Activated T-cell treated with anti-CD3 and anti-CD28 coated beads for 24 hours (primary cell): ENCODE results near the gene SNAP29.
A peak's percentile ranks its signal among the peaks of the same experiment; 100 is the strongest.
"Not testable (repeated sequence)": the region's sequence is repeated elsewhere in the genome, so short reads cannot be mapped to it uniquely, and the experiment has no call there.

Experiments
- DNase-seq: peaks from one replicate; pipeline ENCODE4 v3.0.0-alpha.2; 2020; ENCODE audit warnings: low read depth

Gene SNAP29

GRCh38 chr22:20836987-20837823 is 21.6 kb upstream of the SNAP29 start:
- DNase-seq, result no peak

GRCh38 chr22:20839354-20839753 is 19.5 kb upstream of the SNAP29 start:
- DNase-seq, result not testable (repeated sequence)

DNA sequence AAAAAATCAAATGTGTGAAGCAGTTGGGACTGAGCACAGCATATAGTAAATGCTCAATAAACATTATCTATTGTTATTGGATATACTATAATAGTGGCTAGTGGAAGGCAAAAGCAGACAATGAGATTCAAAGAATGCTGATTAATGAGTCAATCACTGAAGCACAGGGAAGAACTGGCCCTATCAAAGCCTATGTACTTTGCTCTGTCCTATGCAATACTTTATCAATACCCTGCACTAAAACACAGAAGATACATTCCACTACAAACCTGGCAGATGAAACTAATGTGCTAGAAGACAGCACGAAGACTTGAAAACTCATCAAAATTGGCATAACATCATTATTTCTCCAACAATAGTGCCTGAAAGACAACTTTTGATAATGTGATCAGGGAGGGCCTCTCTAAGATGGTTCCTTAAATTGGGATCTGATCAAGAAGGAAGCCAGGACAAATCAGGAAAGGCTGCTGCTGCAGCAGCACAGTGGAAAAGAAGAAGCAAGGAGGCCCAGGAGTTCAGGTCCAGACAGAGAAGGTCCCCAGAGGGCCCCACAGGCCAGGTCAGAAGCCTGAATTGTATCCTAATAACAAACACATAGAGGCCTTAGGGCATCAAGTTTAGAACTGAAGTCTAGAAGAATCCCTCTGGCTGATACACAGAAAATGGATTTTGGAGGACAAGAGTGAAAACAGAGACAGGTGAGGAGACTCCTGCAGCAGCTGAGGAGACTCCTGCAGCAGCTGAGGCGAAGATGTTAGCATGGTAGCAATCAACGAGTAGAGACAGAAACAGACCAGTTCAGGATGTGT is 18.8 kb upstream of the SNAP29 start:
- no peak for DNase-seq

DNA sequence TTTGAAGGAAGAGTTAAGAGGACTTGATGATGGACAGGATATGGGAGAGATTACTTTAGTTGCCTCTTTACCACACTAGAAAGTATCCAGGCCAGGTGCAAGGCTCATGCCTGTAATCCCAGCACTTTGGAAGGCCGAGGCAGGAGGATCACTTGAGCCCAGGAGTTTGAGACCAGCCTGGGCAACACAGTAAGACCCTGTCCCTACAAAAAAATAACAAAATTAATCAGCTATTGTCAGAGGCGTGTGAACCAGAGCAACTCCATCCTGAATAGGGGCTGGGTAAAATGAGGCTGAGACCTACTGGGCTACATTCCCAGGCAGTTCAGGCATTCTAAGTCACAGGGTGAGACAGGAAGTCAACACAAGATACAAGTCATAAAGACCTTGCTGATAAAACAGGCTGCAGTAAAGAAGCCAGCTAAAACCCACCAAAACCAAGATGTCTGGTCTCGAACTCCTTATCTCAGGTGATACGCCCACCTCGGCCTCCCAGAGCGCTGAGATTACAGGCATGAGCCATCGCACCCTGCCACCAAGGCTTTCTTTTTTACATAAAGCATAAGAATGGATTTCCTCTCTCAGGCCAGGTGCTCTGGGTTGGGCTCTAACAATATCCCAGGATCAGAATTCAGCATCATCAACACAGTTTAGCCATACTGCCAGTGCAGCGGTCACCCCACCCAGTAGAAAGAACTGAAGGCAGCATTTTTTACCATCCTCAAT is 18.0 kb upstream of the SNAP29 start:
- peak; percentile 7 for DNase-seq

DNA sequence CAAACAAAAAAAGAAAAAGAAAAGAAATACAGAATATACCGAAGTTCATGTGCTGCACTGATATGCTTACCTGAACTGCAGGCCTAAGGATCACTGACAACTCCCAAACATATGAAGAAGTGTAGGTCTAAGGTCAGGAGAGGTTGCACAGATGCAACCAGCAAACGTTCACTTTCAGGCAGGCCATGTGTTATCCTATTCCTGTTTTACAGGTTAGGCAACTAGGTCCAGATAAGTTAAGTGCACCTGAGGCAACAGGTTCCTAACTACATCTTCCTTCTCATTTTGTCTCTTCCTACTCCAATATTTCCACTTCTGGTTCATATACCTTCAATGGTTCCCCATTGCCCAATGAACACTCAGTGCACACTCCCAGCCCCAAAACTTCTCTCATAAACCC is 15.3 kb upstream of the SNAP29 start:
- no peak for DNase-seq

DNA sequence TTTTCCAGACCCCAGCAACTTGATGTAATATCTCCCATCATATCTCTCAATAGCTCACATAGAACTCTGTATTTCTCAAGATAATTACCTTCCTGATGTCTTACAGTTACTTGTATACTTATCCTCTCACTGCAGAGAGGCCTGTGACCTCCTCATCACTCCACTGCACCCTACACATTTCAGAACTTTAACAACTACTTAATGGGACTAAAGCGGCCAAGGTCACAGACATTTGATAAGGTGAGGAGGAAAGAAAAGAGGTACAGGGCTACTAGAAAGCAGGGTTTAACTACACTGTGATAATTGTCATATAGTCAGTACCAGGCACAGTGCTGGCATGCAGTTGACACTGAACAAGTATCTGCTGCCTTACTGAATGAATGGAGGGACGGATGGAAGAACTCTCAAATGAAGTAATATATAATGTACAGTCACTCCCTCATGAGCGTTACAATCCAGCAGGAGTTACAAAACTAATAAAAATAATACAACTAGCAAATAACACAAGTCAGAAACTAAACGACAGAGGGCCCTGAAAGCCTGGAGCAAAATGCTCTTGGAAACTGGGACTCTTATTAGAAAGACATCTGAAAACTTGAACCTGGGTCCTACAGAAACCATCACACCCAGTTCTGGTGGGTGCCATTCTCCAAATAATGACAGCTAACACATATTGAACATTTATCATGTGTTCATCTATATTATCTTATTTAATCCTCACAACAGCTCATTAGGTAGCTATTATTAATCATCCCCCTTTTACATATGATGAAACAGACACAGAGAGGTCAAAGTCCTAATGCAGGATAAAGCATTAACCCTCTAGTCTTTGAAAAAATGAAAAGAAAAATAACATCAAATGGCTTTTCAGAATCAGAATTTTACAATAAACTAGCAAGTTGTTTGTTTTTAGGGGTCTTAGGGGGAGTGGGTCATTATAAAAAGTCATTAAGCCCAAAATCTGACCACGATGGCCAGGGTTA is 14.5 kb upstream of the SNAP29 start:
- DNase-seq, result no peak

DNA sequence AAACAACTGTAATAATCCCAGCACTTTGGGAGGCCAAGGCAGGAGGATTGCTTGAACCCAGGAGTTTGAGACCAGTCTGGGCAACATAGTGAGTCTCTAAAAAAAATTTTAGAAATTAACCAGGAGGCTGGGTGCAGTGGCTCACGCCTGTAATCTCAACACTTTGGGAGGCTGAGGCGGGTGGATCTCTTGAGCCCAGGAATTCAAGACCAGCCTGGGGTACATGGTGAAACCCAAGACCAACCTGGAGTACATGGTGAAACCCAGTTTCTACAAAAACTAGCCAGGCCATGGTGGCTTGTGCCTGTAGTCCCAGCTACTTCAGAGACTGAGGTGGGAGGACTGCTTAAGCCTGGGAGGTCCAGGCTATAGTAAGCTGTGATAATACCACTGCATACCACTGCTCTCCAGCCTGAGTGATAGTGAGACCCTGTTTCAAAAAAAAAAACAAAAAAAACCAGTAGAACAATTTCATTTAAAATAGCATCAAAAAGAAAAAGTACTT is 11.4 kb upstream of the SNAP29 start:
- DNase-seq, result no peak

- DNase-seq, result no peak
Measured at GRCh38 chr22:20852076-20852475, 6.7 kb upstream of the SNAP29 start.

GRCh38 chr22:20852503-20852902 is 6.3 kb upstream of the SNAP29 start:
- DNase-seq, result no peak

DNA sequence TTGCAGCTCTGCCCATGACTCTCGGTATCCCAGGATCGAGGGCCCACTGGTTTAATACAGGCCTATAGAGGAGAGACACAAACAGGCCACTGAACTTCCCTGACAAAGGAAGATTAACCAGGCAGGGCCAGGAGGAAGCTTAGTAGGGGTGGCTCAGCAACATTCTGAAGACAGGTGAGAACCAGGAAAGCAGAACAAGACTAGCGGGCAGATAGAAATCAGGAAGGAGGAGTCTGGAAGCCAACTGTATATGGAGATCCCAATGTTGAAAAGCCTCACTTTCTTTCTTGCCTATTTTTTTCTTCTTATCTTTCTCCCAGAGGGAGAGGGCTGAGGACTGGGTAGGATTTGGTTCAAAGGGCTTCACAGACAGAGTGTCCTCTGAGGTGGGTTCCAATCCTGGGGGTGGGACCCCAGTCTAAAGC is 5.6 kb upstream of the SNAP29 start:
- DNase-seq, result no peak

- DNase-seq, result no peak
Measured at GRCh38 chr22:20857247-20857643, 1.6 kb upstream of the SNAP29 start.

- DNase-seq, result peak; percentile 76
Measured at GRCh38 chr22:20857838-20858614, 781 bp upstream of the SNAP29 start.

GRCh38 chr22:20859615-20860014 is 808 bp downstream of the SNAP29 start:
- no peak for DNase-seq

GRCh38 chr22:20862540-20862939 is 3.7 kb downstream of the SNAP29 start:
- DNase-seq, result no peak

- DNase-seq, result no peak
Measured at GRCh38 chr22:20863366-20863765, 4.6 kb downstream of the SNAP29 start.

DNA sequence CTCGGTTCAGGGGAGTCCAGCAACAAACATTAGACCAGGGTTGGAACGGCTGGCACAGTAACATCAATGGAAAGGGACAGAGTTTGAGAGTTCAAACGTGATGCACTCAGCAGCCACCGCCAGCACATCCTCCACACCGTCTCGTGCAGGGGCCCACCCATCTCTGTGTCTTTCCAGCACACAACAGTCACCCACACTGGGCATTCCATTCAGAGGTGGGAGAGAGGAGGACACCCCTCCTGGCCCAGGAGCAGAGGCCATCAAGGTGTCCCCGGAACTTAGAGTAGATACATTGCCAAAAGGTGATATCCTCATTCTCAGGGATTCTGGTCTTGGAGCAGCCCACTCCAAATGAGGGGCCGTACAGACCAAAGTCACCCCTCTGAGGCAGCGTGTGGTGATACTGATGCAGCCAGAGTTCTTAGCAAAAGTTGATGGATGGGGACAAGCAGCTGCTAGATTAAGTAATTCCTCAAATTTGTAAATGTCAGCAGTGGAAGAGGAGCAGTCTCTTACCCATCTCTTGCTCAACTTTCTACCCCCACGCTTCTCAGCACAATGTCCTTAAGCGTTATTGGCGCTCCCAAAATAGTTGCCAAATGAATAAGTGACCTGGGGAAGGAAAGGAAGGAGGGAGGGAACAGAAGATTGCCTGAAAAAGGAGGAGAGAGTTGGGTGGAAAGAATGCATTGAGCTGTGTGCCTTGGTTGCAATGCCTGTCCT is 5.5 kb downstream of the SNAP29 start:
- DNase-seq, result no peak

GRCh38 chr22:20865331-20865730 is 6.5 kb downstream of the SNAP29 start:
- DNase-seq, result no peak

DNA sequence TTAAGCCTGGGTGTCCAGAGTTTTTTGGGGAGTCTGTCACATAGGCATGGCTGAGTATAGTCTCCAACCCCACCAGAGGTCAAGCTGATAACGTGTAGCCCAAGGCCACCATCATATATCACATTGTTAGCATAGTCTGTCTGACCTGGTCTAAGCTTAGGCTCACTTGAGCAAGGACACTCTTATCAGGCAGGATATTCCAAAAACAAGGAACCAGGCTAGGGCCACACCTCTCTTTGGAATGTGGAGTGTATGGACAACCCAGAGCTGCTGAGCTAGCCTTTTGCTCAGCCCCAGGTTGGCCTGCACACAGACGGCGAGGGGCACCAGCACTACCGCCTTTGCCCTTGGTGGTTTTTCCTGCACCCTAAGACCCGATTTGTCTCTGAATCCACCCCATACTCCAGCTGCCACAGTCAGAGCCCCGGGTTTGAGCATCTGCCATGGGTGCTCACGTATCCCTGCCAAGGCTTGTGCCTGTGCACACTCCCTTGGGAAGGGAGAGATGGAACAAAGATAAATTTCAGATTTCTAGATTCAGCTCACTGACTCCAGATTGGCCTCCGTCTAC is 7.2 kb downstream of the SNAP29 start:
- DNase-seq, result no peak

DNA sequence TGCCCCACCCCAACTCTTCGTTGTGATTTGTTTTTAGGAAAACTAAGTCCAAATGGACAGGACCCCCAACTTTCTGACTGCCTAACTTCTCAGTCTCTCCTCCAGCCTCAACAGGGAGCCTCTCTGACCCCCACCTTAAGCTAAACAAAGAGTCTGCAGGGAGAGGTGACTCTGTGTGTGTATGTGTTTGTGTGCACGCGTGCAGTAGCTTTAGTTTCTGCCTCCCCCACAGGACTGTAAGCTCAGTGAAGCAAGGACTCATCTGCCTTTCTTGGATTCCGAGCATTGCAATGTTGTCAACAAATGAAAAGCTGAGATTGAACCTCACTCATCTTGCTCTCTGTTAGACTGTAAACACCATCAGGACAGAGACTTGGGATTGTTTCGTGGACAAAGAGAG is 7.9 kb downstream of the SNAP29 start:
- no peak for DNase-seq
